Uterus (tissue), 2 donors: Measurements from ENCODE around the gene ATAD3B.
"Not testable (repeated sequence)": the region's sequence is repeated elsewhere in the genome, so short reads cannot be mapped to it uniquely, and the experiment has no call there.

Experiments used
- POLR2A ChIP-seq, 2 donors: fragments of 450-650 bp; IDR thresholded peaks; one replicate each; pipeline ENCODE4 v1.6.1; 2016; ENCODE audit warnings: antibody characterized with exemption in 2 of 2, mild to moderate bottlenecking in 1 of 2, moderate library complexity in 1 of 2
- TF ChIP-seq, protein P1 (sequence below), 4 experiments: fragments of 200-600 bp in 2 of 4; fragments of 450-650 bp in 2 of 4; sonication (generic) in 2 of 4; IDR thresholded peaks; one replicate each; pipeline ENCODE4 v1.5.1; 2016 to 2019; ENCODE audit warnings: antibody characterized with exemption in 4 of 4, mild to moderate bottlenecking in 2 of 4, moderate library complexity in 1 of 4

DNA sequence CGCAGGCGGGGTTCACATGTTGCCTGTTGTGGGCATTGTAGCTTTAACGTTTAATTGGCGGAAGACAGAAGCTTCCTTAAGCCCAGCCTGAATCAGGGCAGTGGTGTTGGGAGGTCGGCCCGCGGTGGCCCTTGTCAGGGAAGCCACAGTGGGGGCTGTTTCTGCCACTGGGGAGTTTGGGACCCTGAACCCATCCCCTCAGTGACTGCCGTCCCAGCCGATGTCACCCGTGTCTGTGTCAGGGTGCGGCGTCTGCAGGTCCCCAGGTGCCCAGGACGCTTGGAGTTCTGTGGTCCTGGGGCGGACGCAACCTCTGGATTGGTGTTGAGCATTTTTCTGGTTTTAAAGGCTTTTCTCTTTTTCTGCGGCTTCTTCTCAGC, 8.9 kb downstream of the ATAD3B start:
- TF ChIP-seq, protein P1, sequence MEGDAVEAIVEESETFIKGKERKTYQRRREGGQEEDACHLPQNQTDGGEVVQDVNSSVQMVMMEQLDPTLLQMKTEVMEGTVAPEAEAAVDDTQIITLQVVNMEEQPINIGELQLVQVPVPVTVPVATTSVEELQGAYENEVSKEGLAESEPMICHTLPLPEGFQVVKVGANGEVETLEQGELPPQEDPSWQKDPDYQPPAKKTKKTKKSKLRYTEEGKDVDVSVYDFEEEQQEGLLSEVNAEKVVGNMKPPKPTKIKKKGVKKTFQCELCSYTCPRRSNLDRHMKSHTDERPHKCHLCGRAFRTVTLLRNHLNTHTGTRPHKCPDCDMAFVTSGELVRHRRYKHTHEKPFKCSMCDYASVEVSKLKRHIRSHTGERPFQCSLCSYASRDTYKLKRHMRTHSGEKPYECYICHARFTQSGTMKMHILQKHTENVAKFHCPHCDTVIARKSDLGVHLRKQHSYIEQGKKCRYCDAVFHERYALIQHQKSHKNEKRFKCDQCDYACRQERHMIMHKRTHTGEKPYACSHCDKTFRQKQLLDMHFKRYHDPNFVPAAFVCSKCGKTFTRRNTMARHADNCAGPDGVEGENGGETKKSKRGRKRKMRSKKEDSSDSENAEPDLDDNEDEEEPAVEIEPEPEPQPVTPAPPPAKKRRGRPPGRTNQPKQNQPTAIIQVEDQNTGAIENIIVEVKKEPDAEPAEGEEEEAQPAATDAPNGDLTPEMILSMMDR (IDR thresholded peaks at IDR 0.05) = not testable (repeated sequence)
- TF ChIP-seq POLR2A (IDR thresholded peaks at IDR 0.05) = not testable (repeated sequence)
